Stimulated activated CD4-positive, alpha-beta T cell treated with anti-CD3 and anti-CD28 coated beads, Interleukin-4, amount 100 ng/mL, for 24 hours (primary cell): ENCODE data around the gene RAB35.
"Not testable (repeated sequence)": the region's sequence is repeated elsewhere in the genome, so short reads cannot be mapped to it uniquely, and the experiment has no call there.

Source experiments
- DNase-seq: peaks from one replicate; pipeline ENCODE4 v3.0.0-alpha.2; 2020

RAB35 gene

GRCh38 chr12:120054293-120054692 lies 62.3 kb downstream of the RAB35 start:
- DNase-seq = no peak

DNA sequence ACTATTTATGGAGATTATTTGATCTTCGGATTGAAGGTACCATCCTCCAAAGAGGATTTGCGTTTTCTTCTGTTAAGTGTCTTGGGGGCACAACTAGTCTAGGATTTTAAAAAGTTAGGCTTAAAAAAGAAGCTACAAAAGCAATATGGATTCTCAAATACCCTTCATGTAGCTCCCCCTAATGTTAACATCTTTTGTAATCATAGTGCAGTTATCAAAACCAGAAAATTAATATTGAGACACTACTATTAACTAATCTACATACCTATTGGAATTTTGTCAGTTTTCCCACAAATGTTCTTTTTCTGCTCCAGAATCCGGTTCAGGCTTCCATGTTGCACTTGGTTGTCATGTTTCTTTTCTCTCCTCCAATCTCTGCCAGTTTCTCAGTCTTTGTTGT lies 65.0 kb downstream of the RAB35 start:
- no peak for DNase-seq

GRCh38 chr12:120049426-120049825 lies 67.1 kb downstream of the RAB35 start:
- no peak for DNase-seq

- no peak for DNase-seq
Observed at GRCh38 chr12:120048263-120048662, 68.3 kb downstream of the RAB35 start.

DNA sequence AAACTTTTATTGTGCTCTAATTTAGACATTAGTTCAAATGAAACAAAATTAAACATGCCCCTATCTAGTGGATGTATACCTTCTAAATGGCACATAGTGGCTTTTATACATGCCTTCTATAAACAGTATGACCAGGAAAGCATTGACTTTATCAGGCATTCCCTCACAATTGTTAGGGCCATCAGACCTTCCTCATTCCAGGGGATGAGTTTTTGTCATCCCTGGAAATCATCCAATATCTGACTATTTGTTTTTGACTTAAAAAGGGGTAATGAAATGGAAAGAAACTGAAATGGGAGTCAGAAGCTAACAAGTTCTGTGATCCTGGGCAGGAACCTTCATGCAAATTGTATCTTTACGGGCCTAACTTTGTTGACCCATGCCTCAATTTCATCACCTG lies 69.5 kb downstream of the RAB35 start:
- DNase-seq = no peak

DNA sequence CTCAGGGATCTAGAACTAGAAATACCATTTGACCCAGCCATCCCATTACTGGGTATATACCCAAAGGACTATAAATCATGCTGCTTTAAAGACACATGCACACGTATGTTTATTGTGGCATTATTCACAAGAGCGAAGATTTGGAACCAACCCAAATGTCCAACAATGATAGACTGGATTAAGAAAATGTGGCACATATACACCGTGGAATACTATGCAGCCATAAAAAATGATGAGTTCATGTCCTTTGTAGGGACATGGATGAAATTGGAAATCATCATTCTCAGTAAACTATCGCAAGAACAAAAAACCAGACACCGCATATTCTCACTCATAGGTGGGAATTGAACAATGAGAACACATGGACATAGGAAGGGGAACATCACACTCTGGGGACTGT lies 71.2 kb downstream of the RAB35 start:
- not testable (repeated sequence) for DNase-seq
